ENCODE measurements around the gene RHOT1.
"Not testable (repeated sequence)": the region's sequence is repeated elsewhere in the genome, so short reads cannot be mapped to it uniquely, and the experiment has no call there.

DNA sequence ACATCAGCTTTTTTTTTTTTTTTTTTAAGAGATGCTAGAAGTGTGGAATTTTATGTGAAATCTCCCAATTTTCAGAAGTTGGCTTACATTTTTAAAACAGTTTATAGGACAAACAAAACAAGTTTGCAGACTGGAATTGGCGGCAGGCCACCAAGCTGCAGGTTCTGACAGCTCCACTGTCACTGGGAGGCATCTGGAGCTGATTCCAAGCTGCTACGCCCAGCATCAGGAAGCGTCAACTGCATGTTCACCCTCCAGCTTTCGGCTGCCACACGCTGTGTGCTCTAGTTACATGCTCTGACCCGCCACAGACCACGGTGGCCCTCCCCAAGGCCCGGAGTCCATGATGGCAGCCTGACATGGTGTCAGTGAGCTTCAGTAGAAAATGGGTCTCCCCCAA lies 26.8 kb upstream of the RHOT1 start:
- TF ChIP-seq POLR2A (IDR thresholded peaks at IDR 0.05; ENCODE audit: low read length); GATA1 (IDR thresholded peaks at IDR 0.05; ENCODE audit: low read depth, low read length): not testable (repeated sequence)
